ENCODE data around the gene SLC17A2.

DNA sequence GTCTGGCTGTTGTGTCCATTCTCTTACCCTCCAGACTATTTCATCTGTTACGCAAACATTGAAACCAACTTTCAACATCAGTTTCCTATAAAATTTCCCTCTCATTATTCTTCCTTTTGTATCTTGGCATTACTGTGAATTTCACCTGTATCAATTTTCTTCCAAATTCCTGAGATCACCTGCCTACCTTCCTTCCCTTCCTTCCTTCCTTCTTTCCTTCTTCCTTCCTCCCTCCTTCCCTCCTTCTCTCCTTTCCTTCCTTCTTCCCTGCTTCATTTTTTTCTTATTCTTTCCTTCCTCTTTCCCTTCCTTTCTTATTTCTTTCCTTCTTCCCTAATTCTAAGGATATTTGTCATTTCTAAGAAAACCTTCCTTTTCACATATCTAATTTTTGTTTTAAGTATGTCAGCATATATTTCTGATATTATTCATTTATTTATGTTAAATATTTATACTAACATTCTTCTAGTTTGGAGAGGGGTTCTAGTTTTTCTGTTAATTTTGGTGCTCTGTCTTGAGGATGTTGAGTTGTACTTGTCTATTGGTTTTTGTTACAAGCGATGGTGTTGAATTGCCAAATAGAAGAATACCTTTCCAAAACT is 51.7 kb downstream of the SLC17A2 start:
- TF ChIP-seq, protein P1, sequence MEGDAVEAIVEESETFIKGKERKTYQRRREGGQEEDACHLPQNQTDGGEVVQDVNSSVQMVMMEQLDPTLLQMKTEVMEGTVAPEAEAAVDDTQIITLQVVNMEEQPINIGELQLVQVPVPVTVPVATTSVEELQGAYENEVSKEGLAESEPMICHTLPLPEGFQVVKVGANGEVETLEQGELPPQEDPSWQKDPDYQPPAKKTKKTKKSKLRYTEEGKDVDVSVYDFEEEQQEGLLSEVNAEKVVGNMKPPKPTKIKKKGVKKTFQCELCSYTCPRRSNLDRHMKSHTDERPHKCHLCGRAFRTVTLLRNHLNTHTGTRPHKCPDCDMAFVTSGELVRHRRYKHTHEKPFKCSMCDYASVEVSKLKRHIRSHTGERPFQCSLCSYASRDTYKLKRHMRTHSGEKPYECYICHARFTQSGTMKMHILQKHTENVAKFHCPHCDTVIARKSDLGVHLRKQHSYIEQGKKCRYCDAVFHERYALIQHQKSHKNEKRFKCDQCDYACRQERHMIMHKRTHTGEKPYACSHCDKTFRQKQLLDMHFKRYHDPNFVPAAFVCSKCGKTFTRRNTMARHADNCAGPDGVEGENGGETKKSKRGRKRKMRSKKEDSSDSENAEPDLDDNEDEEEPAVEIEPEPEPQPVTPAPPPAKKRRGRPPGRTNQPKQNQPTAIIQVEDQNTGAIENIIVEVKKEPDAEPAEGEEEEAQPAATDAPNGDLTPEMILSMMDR (IDR thresholded peaks at IDR 0.05), result no peak
- TF ChIP-seq POLR2A (IDR thresholded peaks at IDR 0.05), result no peak

All from gastroesophageal sphincter (tissue), 3 donors.